HG03103 (cell line): ENCODE data around the gene ABCB11.
"Not testable (repeated sequence)": the region's sequence is repeated elsewhere in the genome, so short reads cannot be mapped to it uniquely, and the experiment has no call there.

Experiments used
- ATAC-seq: cut with Tn5 transposase; IDR thresholded peaks from one replicate; pipeline ENCODE4 v1.9.1; 2021; ENCODE audit warnings: low read depth; ENCODE audit not compliant: unreplicated experiment

ABCB11 gene

GRCh38 chr2:168903888-168904287, 127.2 kb downstream of the ABCB11 start:
- no peak for ATAC-seq

- ATAC-seq = no peak
These were observed 130.1 kb downstream of the ABCB11 start, which contains the start of gene G6PC2 for GRCh38 chr2:168901003-168901402. TSS of gene G6PC2 (plus strand) at chr2:168901291. CDS start at chr2:168901332, 41 bp downstream.

- ATAC-seq = no peak
These were observed 133.7 kb downstream of the ABCB11 start for GRCh38 chr2:168897449-168897848.

- no peak for ATAC-seq
These were observed 134.3 kb downstream of the ABCB11 start for GRCh38 chr2:168896783-168897182.

- ATAC-seq = no peak
These were observed 135.4 kb downstream of the ABCB11 start for GRCh38 chr2:168895771-168896170.

GRCh38 chr2:168894720-168895119, 136.4 kb downstream of the ABCB11 start:
- ATAC-seq = no peak

- no peak for ATAC-seq
These were observed 137.0 kb downstream of the ABCB11 start for GRCh38 chr2:168894101-168894500.

GRCh38 chr2:168892327-168892726, 138.8 kb downstream of the ABCB11 start:
- no peak for ATAC-seq

GRCh38 chr2:168890006-168890782, 140.9 kb downstream of the ABCB11 start, which contains the start of gene SPC25:
TSS of gene SPC25 (minus strand) at chr2:168890430. CDS start at chr2:168889519, 911 bp downstream.
- peak; percentile 100 for ATAC-seq

GRCh38 chr2:168889635-168890005, 141.5 kb downstream of the ABCB11 start:
- ATAC-seq = no peak

- ATAC-seq = no peak
These were observed 146.1 kb downstream of the ABCB11 start for GRCh38 chr2:168884975-168885374.

GRCh38 chr2:168882163-168882562, 149.0 kb downstream of the ABCB11 start:
- ATAC-seq = not testable (repeated sequence)

- no peak for ATAC-seq
These were observed 156.6 kb downstream of the ABCB11 start for GRCh38 chr2:168874368-168875054.

- not testable (repeated sequence) for ATAC-seq
These were observed 160.3 kb downstream of the ABCB11 start for GRCh38 chr2:168870824-168871223.
